GM06990 (cell line): Measurements from ENCODE around the gene CDC7.
A peak's percentile ranks its signal among the peaks of the same experiment; 100 is the strongest.

ENCODE experiments used
- DNase-seq: peaks from one replicate; pipeline ENCODE4 v3.0.0-alpha.2; 2011; ENCODE audit not compliant: insufficient read length; ENCODE audit errors: extremely low read depth
- H3K27me3 ChIP-seq: replicated peaks from 2 replicates; pipeline ENCODE4 v1.6.0; 2011; ENCODE audit warnings: low read length; ENCODE audit not compliant: control insufficient read depth, insufficient read depth
- H3K36me3 ChIP-seq: 2 replicates; pipeline ENCODE4 v1.5.1; 2011; ENCODE audit warnings: low read length; ENCODE audit not compliant: control insufficient read depth, insufficient read depth
- H3K4me3 ChIP-seq: replicated peaks from 2 replicates; pipeline ENCODE4 v1.5.1; 2011; ENCODE audit warnings: low read depth, mild to moderate bottlenecking, control low read depth, low read length
- TF ChIP-seq, protein P1 (sequence below): IDR thresholded peaks from 2 replicates; pipeline ENCODE4 v1.5.1; 2011; ENCODE audit warnings: low read length, control low read depth, mild to moderate bottlenecking, inconsistent platforms; ENCODE audit not compliant: insufficient read depth, poor library complexity, severe bottlenecking

CDC7 gene

GRCh38 chr1:91526496-91526895 is 25.8 kb downstream of the CDC7 start:
- Histone ChIP-seq H3K4me3 (no peak overlapping the region), H3K36me3 (no peaks in the 10 kb centered on the region; the same call in 1 of the 2 replicates), H3K27me3 (no peaks in the 10 kb centered on the region)
- no peak for DNase-seq
- TF ChIP-seq, protein P1, sequence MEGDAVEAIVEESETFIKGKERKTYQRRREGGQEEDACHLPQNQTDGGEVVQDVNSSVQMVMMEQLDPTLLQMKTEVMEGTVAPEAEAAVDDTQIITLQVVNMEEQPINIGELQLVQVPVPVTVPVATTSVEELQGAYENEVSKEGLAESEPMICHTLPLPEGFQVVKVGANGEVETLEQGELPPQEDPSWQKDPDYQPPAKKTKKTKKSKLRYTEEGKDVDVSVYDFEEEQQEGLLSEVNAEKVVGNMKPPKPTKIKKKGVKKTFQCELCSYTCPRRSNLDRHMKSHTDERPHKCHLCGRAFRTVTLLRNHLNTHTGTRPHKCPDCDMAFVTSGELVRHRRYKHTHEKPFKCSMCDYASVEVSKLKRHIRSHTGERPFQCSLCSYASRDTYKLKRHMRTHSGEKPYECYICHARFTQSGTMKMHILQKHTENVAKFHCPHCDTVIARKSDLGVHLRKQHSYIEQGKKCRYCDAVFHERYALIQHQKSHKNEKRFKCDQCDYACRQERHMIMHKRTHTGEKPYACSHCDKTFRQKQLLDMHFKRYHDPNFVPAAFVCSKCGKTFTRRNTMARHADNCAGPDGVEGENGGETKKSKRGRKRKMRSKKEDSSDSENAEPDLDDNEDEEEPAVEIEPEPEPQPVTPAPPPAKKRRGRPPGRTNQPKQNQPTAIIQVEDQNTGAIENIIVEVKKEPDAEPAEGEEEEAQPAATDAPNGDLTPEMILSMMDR = no peak

DNA sequence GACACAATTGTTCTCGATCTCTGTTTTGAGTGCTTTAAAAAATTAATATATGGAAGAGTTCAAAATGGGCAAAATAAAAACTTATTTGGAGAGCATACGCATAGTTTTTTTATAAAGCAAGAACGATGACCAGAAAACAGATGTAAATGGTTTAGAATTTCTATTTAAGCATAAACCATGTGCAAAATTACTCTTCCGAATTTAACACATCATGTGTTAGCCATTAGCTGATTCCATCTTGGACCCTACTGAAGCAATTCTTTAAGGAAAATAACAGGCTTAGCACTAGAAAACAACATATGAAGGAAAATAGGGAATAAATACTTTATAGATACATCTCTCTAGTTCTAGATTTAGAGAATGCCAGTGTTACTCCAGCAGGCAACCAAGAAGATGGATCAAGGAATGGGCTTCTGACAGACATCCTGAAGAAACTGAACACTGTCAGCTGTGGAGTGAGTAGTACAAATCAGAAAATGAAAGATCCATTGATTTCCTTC is 26.7 kb downstream of the CDC7 start:
- DNase-seq = no peak
- TF ChIP-seq, protein P1 = no peak
- no peaks in the 10 kb centered on the region; the same call in 1 of the 2 replicates for H3K36me3 ChIP-seq

DNA sequence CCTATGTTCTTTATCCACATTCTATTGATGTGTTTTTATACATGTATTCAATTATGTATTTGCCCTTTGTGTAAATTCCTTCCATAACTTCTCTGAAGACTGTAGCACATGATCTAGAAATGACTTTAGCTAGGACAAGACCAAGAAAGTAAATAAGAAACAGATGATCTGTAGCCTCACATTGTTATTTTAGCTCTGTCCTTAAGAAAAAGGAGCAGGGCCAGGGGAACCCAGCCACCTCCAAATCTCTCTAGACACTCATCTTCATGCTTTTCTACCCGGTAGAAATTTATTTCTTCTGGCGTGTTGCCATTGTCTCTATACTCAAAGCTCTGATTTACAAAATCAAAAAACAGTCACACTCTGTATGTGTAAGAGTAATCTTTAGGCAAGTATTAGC is 27.1 kb downstream of the CDC7 start:
- DNase-seq = no peak
- Histone ChIP-seq H3K27me3 (no peaks in the 10 kb centered on the region), H3K4me3 (no peak overlapping the region), H3K36me3 (no peaks in the 10 kb centered on the region; the same call in 1 of the 2 replicates)
- TF ChIP-seq, protein P1 = no peak

More for the DNA sequence above, 26.7 kb downstream of the CDC7 start:
- Histone ChIP-seq H3K4me3 (no peak overlapping the region), H3K27me3 (no peaks in the 10 kb centered on the region)

DNA sequence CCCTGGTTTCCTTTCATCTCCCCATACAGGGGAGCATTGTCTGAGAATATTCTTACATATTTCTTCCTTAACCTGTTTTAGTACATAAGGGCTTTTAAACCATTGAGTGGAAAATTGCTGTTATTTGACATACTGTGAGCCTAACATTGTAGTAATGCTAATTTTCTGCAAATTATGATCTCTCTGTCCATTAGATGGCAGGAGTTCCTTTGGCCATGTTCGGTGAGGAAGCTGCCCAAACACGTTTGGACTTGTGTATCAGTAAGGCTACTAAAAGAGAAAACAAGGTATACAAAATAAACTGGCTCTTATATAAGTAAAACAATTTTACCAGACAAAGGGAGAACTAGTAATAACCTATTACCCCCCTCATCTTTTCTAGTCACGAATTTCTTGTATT is 29.2 kb downstream of the CDC7 start:
- TF ChIP-seq, protein P1 = peak; percentile 27
- H3K27me3 ChIP-seq = no peaks in the 10 kb centered on the region
- H3K4me3 ChIP-seq = no peak overlapping the region
- DNase-seq = no peak
- no peaks in the 10 kb centered on the region; the same call in 1 of the 2 replicates for H3K36me3 ChIP-seq

GRCh38 chr1:91533361-91534024 is 32.8 kb downstream of the CDC7 start:
- Histone ChIP-seq H3K4me3 (no peak overlapping the region), H3K36me3 (no peaks in the 10 kb centered on the region), H3K27me3 (no peaks in the 10 kb centered on the region)
- TF ChIP-seq, protein P1 = no peak
- no peak for DNase-seq
